Gastroesophageal sphincter (tissue), 4 donors: Measurements from ENCODE around the gene NOC2L. TPM values are rescaled to one million over a fixed set of nuclear protein-coding genes. Genes with fewer than 3 reads are reported as not detected.

ENCODE experiments used
- ATAC-seq: fragments of 150-250 bp; one replicate; pipeline ENCODE4 v1.9.1; 2016; ENCODE audit warnings: mild to moderate bottlenecking, moderate library complexity
- H3K27ac ChIP-seq, 4 donors: fragments of 200-600 bp; sonication (generic) in 3 of 4; 1 replicate in 3 of 4; 2 replicates in 1 of 4; pipeline ENCODE4 v1.5.1; 2016 to 2019
- H3K27me3 ChIP-seq: fragments of 200-600 bp; sonication (generic); one replicate; pipeline ENCODE4 v1.5.1; 2019
- H3K36me3 ChIP-seq, 2 donors: fragments of 200-600 bp; sonication (generic); one replicate each; pipeline ENCODE4 v1.5.1; 2019; ENCODE audit warnings: control low read depth in 1 of 2
- H3K4me1 ChIP-seq, 3 donors: fragments of 200-600 bp; sonication (generic); 1 replicate in 2 of 3; 2 replicates in 1 of 3; pipeline ENCODE4 v1.5.1; 2016 to 2019; ENCODE audit warnings: control low read depth in 2 of 3
- H3K4me3 ChIP-seq, 2 donors: fragments of 200-600 bp; sonication (generic); one replicate each; pipeline ENCODE4 v1.5.1; 2019; ENCODE audit warnings: mild to moderate bottlenecking in 1 of 2, moderate library complexity in 1 of 2
- H3K9me3 ChIP-seq, 3 donors: fragments of 200-600 bp; sonication (generic); one replicate each; pipeline ENCODE4 v1.5.1; 2017 to 2019; ENCODE audit warnings: control low read depth in 2 of 3
- CTCF ChIP-seq, 4 experiments: fragments of 200-600 bp in 2 of 4; fragments of 450-650 bp in 2 of 4; sonication (generic) in 1 of 4; IDR thresholded peaks; one replicate each; pipeline ENCODE4 v1.5.1; 2017 to 2019; ENCODE audit warnings: antibody characterized with exemption in 4 of 4, mild to moderate bottlenecking in 2 of 4, moderate library complexity in 2 of 4
- EP300 ChIP-seq: sonication (generic); formaldehyde crosslinking; IDR thresholded peaks from one replicate; pipeline ENCODE4 v1.6.1; 2017; ENCODE audit warnings: antibody characterized with exemption, mild to moderate bottlenecking
- POLR2A ChIP-seq, 2 donors: fragments of 450-650 bp; IDR thresholded peaks; one replicate each; pipeline ENCODE4 v1.6.1; 2017; ENCODE audit warnings: antibody characterized with exemption in 2 of 2, mild to moderate bottlenecking in 2 of 2, moderate library complexity in 1 of 2
- POLR2AphosphoS5 ChIP-seq: sonication (generic); formaldehyde crosslinking; IDR thresholded peaks from one replicate; pipeline ENCODE4 v1.6.1; 2017; ENCODE audit warnings: antibody characterized with exemption
- WGBS, 2 donors: methylation state at CpG; one replicate each; pipeline ENCODE4 v1.1.5; 2018; ENCODE audit warnings: low coverage in 1 of 2; 5-methylcytosine and 5-hydroxymethylcytosine counted together
- total RNA-seq, 4 donors: library from RNA; depleted of rRNA; stranded (reverse); fragments of >200 nt; gene quantifications; one replicate each; pipeline ENCODE4 v1.1.0, GENCODE V29; 2016

NOC2L gene
- total RNA-seq, 4 donors from 2014 or later = 36.3 to 54.1 (median 45.2) TPM

DNA sequence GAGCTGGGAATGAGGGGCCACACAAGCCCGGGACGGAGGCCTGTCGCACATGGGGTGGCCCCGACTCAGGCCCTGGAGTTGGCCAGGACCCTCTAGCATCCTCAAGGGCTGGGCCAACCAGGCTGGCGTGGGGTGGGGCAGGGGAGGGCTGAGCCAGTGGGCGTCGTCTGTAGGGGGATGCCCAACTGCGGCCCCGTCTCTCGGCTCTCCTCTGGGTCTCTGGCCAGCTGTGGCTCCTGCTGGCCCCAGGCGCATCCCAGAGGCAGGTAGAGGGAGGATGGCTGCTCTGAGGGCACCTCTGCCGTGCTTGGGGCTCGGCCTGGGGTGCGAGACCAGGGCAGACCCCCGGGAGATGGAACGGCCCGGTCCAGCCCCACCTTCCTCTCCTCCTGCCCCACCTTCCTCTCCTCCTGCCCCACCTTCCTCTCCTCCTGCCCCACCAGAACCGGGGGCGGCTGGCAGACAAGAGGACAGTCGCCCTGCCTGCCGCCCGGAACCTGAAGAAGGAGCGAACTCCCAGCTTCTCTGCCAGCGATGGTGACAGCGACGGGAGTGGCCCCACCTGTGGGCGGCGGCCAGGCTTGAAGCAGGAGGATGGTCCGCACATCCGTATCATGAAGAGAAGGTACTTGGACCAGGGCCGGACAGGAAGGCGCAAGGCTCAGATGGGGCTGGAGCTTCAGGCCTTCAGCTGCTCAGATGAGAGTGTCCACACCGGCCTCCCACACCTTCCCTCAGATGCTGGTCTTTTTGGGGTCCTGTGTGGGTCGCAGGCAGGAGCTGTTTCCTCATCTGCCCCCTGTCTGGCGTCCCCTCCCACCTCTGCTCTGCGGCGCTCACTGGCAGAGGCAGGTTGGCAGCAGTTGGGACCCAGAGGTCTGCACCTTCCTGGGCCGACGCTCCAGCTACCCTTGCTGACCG, 29.1 kb downstream of the NOC2L start:
- Histone ChIP-seq H3K36me3 (no peaks in the 10 kb centered on the region), H3K27me3 (peaks cover 89% of the 10 kb centered on the region), H3K4me1 (peaks cover 0 to 25% (median 8%) of the 10 kb centered on the region in 3 donors), H3K9me3 (no peaks in the 10 kb centered on the region), H3K4me3 (no peak overlapping the region), H3K27ac (no peak overlapping the region)
- TF ChIP-seq CTCF (IDR thresholded peaks at IDR 0.05) (no peak), POLR2A (IDR thresholded peaks at IDR 0.05) (no peak)
- 98% methylated on average over 8 of the region's 40 CpGs; no CpG with 5 or more reads in 1 of the 2 donors for WGBS, 2 donors
- no peak for ATAC-seq

DNA sequence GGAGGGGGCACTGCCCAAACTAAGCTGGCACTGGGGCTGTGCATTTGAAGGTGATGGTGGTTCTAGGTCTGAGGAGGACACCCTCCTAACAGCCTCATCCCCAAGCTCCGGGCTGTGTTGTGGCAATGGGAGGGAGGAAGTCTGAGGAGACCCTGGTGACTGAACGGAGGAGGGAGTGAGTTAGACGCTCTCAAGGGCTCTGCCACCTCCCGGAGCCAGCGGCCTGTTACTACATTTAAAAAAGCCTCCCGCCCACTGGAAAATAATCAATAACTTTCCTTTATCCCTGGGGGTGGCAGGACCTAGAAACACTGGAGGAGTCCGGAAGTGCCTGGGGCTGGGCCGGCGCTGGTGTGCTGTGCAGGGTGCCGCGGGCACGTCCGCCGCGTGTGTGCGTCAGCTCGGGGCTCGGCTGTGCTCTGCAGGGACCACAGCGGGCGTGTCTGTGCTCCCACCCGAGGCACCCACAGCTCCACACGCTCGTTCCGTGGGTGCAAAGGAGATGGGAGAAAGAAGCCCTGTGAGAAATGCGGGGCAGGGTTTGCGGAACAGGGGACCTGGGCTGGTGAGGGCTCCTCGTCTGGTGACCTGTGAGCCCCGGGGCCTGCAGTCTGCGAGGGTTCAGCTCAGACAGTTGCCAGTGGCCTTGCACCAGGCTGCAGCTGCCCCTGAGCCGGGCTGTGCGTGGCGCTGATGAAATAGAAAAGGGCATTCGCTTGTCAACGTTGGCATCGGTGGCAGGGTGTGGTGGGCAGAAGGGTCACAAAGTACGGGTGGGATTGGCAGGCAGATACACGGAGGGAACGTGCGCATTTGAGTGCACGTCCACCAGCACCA, 30.0 kb downstream of the NOC2L start:
- no peaks in the 10 kb centered on the region for H3K36me3 ChIP-seq
- peaks cover 95% of the 10 kb centered on the region for H3K27me3 ChIP-seq
- no CpG with 5 or more reads among the region's 40 CpGs for WGBS, 2 donors
- H3K4me3 ChIP-seq = no peak overlapping the region
- peaks cover 0 to 32% (median 13%) of the 10 kb centered on the region in 3 donors for H3K4me1 ChIP-seq
- no peak for TF ChIP-seq EP300
- no peak for TF ChIP-seq CTCF (IDR thresholded peaks at IDR 0.05)
- no peak for TF ChIP-seq POLR2AphosphoS5
- TF ChIP-seq POLR2A (IDR thresholded peaks at IDR 0.05) = no peak
- no peaks in the 10 kb centered on the region for H3K9me3 ChIP-seq
- H3K27ac ChIP-seq = no peak overlapping the region
- ATAC-seq = no peak

DNA sequence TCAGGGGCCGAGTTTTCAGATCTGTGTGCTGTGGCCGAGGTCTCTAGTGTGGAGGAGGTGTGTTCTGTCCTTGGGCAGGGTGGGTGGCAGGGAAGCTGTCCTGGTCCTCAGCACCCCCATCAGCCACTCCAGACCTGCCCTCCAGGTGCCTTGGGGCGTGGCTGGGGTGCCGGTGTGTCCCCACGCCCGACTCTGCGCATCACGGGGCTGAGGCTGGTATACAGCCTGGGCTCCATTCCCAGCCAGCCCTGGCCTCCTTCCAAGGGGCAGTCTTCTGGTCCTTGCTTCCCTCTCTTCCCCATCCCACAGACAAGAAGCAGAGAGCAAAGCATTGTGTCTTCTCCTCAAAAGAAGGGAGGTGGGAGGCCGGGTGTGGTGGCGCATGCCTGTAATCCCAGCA, 31.3 kb downstream of the NOC2L start:
- no peak for ATAC-seq
- no peak overlapping the region for H3K27ac ChIP-seq
- no peaks in the 10 kb centered on the region for H3K36me3 ChIP-seq
- TF ChIP-seq POLR2AphosphoS5 (no peak), EP300 (no peak), CTCF (IDR thresholded peaks at IDR 0.05) (no peak), POLR2A (IDR thresholded peaks at IDR 0.05) (no peak)
- H3K4me3 ChIP-seq = no peak overlapping the region
- H3K27me3 ChIP-seq = peaks cover 97% of the 10 kb centered on the region
- no CpG with 5 or more reads among the region's 10 CpGs for WGBS, 2 donors
- no peaks in the 10 kb centered on the region for H3K9me3 ChIP-seq
- peaks cover 0 to 45% (median 21%) of the 10 kb centered on the region in 3 donors for H3K4me1 ChIP-seq

DNA sequence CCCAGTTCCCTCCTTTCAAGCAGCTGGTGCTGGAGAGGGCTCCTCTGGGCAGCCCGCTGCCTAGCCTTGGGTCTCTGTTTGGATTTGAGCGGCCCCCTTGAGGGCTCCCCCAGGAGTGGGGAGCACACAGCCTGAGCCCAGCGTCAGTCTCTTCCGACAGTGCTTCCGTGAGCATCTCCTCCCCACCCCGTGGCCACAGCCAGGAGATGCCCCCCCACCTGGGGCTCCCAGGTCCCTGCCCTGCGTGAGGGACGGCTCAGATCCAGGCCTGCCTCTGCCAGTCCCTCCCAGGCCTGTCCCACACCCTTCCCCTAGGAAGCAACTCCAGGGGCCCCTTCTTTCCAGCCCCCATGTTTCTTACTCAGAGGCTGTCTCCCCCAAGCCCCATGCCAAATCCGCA, 31.8 kb downstream of the NOC2L start:
- ATAC-seq = no peak
- H3K36me3 ChIP-seq = no peaks in the 10 kb centered on the region
- peaks cover 0 to 50% (median 21%) of the 10 kb centered on the region in 3 donors for H3K4me1 ChIP-seq
- TF ChIP-seq POLR2AphosphoS5 (no peak), CTCF (IDR thresholded peaks at IDR 0.05) (no peak), POLR2A (IDR thresholded peaks at IDR 0.05) (no peak), EP300 (no peak)
- H3K27ac ChIP-seq = no peak overlapping the region
- no peaks in the 10 kb centered on the region for H3K9me3 ChIP-seq
- peaks cover 97% of the 10 kb centered on the region for H3K27me3 ChIP-seq
- WGBS, 2 donors = 20% methylated on average over 1 of the region's 9 CpGs; no CpG with 5 or more reads in 1 of the 2 donors
- H3K4me3 ChIP-seq = no peak overlapping the region
